ENCODE data around the gene VPREB3. TPM values are rescaled to one million over a fixed set of nuclear protein-coding genes. Genes with fewer than 3 reads are reported as not detected.

Gene VPREB3
- total RNA-seq, 2 experiments from 2014 or later: not detected

GRCh38 chr22:23704829-23705228, 49.4 kb downstream of the VPREB3 start:
- H3K27me3 Mint-ChIP-seq: no peaks in the 10 kb centered on the region
- H3K4me3 Mint-ChIP-seq: peak overlapping the region; percentile 1
- ChIA-PET POLR2A (interaction anchor here (1.1 to 1.7 kb wide), 2 partner anchors 9 to 12 kb away, joined by 4 read pairs; no protein-coding TSS in a partner anchor), CTCF (no interaction called here)
- H3K27ac ChIP-seq (ENCODE audit: low read depth in 1 of 2, low read length in 2 of 2): peak overlapping the region; percentile 1 to 47
- peaks cover 72% of the 10 kb centered on the region for H3K4me1 Mint-ChIP-seq (ENCODE audit: low read depth)
- peaks cover 3% of the 10 kb centered on the region for H3K9me3 Mint-ChIP-seq
- ATAC-seq (ENCODE audit: poor library complexity) (peak; percentile 59), DNase-seq (peak in 1 of 14 experiments; percentile 12)
- H3K36me3 ChIP-seq (ENCODE audit: insufficient read depth, low read length): peaks cover 94% of the 10 kb centered on the region
- TF ChIP-seq CTCF (IDR thresholded peaks at IDR 0.05): no peak
- H3K27ac Mint-ChIP-seq: peak overlapping the region; percentile 77
- H3K27me3 ChIP-seq (ENCODE audit: control insufficient read depth in 1 of 2, insufficient read depth in 2 of 2, low read length in 2 of 2): no peaks in the 10 kb centered on the region
- intact Hi-C loops (cut with DNase I, micrococcal nuclease): no loop called here
- no peak overlapping the region for H3K4me3 ChIP-seq (ENCODE audit: low read length)
- peaks cover 6% of the 10 kb centered on the region for H3K4me1 ChIP-seq (ENCODE audit: insufficient read depth, low read length)
- no peaks in the 10 kb centered on the region for H3K9me3 ChIP-seq (ENCODE audit: control insufficient read depth in 1 of 2, insufficient read depth in 1 of 2, low read length in 2 of 2)
- H3K36me3 Mint-ChIP-seq (ENCODE audit: low read depth): peaks cover 100% of the 10 kb centered on the region

- no peaks in the 10 kb centered on the region for H3K27me3 Mint-ChIP-seq
- H3K9me3 Mint-ChIP-seq: peaks cover 3% of the 10 kb centered on the region
- ChIA-PET POLR2A (interaction anchor here (1.1 to 1.7 kb wide), 2 partner anchors 8 to 13 kb away, joined by 4 read pairs; no protein-coding TSS in a partner anchor), CTCF (no interaction called here)
- TF ChIP-seq CTCF (IDR thresholded peaks at IDR 0.05): no peak
- Histone ChIP-seq H3K27ac (ENCODE audit: low read depth in 1 of 2, low read length in 2 of 2) (no peak overlapping the region), H3K4me1 (ENCODE audit: insufficient read depth, low read length) (peaks cover 6% of the 10 kb centered on the region), H3K27me3 (ENCODE audit: control insufficient read depth in 1 of 2, insufficient read depth in 2 of 2, low read length in 2 of 2) (no peaks in the 10 kb centered on the region), H3K9me3 (ENCODE audit: control insufficient read depth in 1 of 2, insufficient read depth in 1 of 2, low read length in 2 of 2) (no peaks in the 10 kb centered on the region), H3K36me3 (ENCODE audit: insufficient read depth, low read length) (peaks cover 92% of the 10 kb centered on the region), H3K4me3 (ENCODE audit: low read length) (no peak overlapping the region)
- ATAC-seq (ENCODE audit: poor library complexity): no peak
- intact Hi-C loops (cut with DNase I, micrococcal nuclease): no loop called here
- H3K36me3 Mint-ChIP-seq (ENCODE audit: low read depth): peaks cover 100% of the 10 kb centered on the region
- H3K27ac Mint-ChIP-seq: peak overlapping the region; percentile 77
- peaks cover 65% of the 10 kb centered on the region for H3K4me1 Mint-ChIP-seq (ENCODE audit: low read depth)
- no peak for DNase-seq
- H3K4me3 Mint-ChIP-seq: no peak overlapping the region
These were observed 50.2 kb downstream of the VPREB3 start for GRCh38 chr22:23704062-23704461.

Other genes starting within 250 kb of the VPREB3 start
- not detected for gene IGLL1, start 174.1 kb downstream of the VPREB3 start, total RNA-seq
- gene DRICH1, start 122.1 kb downstream of the VPREB3 start, total RNA-seq: 1 to 10 TPM; 1.7 to 2.2 TPM
- 10 to 100 TPM; 24.6 to 24.8 TPM for gene RGL4, start 63.4 kb downstream of the VPREB3 start, total RNA-seq
- 1 to 10 TPM; 1.3 to 1.9 TPM for gene ZNF70, start 3.3 kb downstream of the VPREB3 start, total RNA-seq
- under 1 TPM; 0.49 to 0.84 TPM for gene C22orf15, start 8.6 kb upstream of the VPREB3 start, total RNA-seq
- gene CHCHD10, start 13.5 kb upstream of the VPREB3 start, total RNA-seq: 10 to 100 TPM; 34.4 to 43.0 TPM
- gene MMP11, start 18.4 kb upstream of the VPREB3 start, total RNA-seq: 1 to 10 TPM; 2.3 to 2.4 TPM
- gene SMARCB1, start 32.5 kb upstream of the VPREB3 start, total RNA-seq: 10 to 100 TPM; 40.3 to 41.7 TPM
- gene DERL3, start 84.6 kb upstream of the VPREB3 start, total RNA-seq: under 1 TPM; 0.66 to 0.98 TPM
- 10 to 100 TPM in 1 of 2 experiments, 1 to 10 TPM in 1; 9.9 to 11.5 TPM for gene SLC2A11, start 103.5 kb upstream of the VPREB3 start, total RNA-seq
- gene MIF, start 140.0 kb upstream of the VPREB3 start, total RNA-seq: 100 to 1,000 TPM; 213 to 226 TPM
- not detected for gene GSTT2B, start 206.8 kb upstream of the VPREB3 start, total RNA-seq
- 1 to 10 TPM; 3.5 to 3.8 TPM for gene DDTL, start 212.5 kb upstream of the VPREB3 start, total RNA-seq
- 10 to 100 TPM; 82.3 to 84.3 TPM for gene DDT, start 220.0 kb upstream of the VPREB3 start, total RNA-seq
- gene GSTT2, start 225.7 kb upstream of the VPREB3 start, total RNA-seq: not detected